NCI-H526 treated with DMSO at 0.1 percent for 48 hours (cell line): ENCODE data around the gene TKFC.
"Not testable (repeated sequence)": the region's sequence is repeated elsewhere in the genome, so short reads cannot be mapped to it uniquely, and the experiment has no call there.

Source experiments
- DNase-seq: peaks from one replicate; lab custom pipeline; 2025; lab: John Stamatoyannopoulos, UW

Gene TKFC

DNA sequence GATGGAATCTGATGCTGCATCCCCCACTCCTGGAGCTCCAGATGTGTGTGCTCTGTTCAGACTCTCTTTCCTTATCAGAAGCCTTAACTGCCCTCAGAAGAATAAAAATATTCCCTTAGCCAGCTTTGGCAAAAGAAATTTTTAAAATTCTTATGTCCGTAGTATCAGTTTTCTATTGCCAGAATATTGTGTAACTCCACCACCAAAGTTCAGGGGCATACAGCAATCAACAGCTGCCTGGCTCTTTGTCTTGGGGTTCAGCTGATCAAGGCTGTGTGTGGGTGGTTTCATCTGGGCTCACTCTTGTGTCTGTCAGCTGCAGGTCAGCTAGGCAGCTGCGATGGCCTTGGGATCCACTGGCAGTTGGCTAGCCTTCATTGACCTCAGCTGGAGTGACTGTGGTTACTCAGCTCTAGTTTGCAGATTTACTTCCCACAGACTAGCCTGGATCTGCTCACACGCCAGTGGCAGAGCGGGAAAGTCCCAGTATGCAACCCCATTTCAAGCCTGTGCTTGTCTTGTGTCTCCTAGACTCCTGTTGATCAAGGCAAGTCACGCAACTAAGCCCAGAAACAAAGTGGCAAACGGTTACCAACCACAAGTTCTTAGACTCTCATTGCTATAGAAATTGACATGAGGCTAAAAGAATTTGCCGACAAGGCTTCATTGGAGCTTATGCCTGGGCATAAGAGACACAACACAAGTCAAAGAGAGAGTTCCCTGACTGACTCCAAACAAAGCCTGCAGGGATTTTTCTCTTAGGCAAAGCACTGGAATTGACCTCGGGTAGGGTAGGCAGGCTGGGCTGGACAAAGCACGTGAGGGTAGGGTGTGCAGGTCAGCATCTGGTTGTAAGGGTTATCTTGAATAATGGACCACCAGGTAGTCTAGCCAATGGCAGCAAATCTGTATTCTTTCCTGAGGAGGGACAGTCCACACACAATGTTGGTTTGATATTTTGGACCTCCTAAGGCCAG is 36.6 kb downstream of the TKFC start:
- DNase-seq, result no peak

DNA sequence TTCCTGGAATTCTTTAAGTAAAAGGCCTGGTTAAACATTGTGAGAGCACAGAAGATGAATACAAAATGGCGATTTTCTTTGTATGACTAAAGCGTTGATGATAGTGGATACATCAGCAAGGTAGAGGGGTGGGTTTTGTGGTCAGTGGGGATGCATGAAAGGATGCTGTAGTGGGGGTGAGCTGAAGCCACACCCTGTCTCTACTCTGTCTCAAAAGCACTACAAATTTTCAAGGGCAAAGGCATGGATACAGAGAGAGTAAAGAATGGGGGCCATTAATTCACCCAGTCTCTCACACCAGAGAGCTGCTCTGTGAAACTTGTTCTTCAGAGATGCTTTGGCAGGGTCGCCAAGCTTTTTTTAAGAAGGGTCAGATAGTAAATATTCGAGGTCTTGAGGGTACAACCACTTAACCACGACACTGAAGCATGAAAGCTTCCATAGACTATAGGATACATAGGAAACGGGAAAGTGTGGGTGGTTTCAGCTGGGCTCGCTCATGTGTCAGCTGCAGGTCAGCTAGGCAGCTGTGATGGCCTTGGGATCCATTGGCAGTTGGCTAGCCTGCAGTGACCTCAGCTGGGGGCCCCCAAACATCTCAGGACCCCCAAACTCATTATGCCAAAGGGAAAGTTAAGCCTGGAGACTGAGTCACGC is 37.4 kb downstream of the TKFC start:
- no peak for DNase-seq

DNA sequence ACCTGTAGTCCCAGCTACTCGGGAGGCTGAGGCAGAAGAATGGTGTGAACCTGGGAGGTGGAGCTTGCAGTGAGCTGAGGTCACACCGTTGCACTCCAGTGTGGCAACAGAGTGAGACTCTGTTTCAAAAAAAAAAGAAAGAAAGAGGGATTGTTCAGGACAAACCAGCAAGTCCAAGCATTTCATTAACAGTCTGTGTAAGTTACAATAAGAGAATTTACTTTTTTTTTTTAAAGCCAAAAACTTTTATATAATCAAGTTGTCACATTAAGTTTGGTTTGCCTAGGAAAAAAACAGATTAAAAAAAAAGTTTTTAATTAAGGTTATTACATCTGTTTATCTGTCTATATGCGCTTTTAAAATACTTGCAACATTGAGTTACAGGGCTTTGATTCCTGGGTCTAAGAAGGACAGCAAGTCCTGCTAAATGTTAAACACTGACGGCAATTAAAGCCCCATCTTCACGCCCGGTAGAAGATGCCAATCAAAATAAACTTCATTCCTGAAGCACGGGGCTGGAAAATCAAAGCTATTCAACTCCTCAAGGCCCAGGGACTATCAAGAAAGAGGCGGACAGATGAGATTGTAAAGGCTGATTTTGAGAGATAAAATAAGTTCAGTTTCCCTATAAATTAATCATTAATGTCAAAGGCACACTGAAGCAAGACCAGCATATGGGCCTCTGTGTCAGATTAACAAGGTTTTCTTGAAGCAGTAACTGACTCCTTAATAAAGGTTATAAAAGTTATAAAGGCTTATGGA is 39.8 kb downstream of the TKFC start:
- no peak for DNase-seq

DNA sequence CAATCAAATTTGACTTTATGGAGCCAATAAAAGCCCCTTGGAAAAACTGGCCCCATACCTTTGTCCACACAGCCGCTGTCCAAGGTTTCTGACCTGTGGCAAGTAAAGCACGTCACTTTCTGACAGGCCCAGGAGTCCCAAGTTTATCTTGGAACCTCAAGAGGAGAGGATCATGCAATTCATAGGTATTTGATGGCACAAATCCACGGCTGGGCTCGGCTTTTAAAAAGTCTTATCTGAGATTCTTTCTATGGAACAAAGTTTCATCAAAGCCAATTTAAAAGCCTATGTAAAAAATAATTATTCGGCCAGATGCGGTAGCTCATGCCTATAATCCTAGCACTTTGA is 42.7 kb downstream of the TKFC start:
- no peak for DNase-seq

DNA sequence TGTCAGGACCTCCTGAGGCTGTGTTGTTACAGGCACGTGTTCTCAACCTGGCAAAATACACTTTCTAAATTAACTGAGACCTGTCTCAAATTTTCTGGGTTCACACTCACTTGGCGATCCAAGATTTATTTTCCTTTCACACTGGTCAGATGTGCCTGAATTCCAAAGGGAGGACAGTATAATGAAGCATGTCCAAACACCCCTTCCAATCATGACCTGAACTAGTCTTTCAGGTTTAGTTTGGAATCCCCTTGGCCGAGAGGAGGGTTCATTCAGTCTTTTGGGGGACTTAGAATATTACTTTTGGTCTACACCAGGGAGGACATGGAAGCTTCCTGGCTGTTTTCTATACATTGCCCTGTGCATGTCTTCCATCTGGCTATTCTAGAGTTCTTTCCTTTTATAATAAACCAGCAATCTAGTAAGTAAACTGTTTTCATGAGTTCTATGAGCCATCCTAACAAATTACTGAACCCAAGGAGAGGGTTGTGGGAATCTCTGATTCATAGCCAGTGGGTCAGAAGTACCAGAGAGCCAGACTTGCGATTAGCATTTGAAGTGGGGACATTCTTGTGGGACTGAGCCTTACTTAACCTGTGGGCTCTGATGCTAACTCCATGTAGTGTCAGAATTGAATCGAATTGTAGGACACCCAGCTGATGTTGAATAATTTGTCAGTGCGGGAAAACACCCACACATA is 44.6 kb downstream of the TKFC start:
- DNase-seq, result no peak

- DNase-seq, result no peak
These were observed 45.8 kb downstream of the TKFC start for GRCh38 chr11:61378713-61379313.

GRCh38 chr11:61380884-61381283 is 47.9 kb downstream of the TKFC start:
- DNase-seq, result no peak

- not testable (repeated sequence) for DNase-seq
These were observed 50.8 kb downstream of the TKFC start for GRCh38 chr11:61383859-61384258.

- no peak for DNase-seq
These were observed 51.5 kb downstream of the TKFC start for GRCh38 chr11:61384271-61385242.

- DNase-seq, result no peak
These were observed 57.1 kb downstream of the TKFC start for GRCh38 chr11:61390161-61390560.

GRCh38 chr11:61392981-61393595 is 60.1 kb downstream of the TKFC start:
- no peak for DNase-seq
